Endothelial cell of umbilical vein (primary cell): ENCODE measurements around the gene RALGPS1. TPM values are rescaled to one million over a fixed set of nuclear protein-coding genes. Genes with fewer than 3 reads are reported as not detected.

Experiments used
- BruUV-seq: library from RNA; stranded (reverse); fragments of 400-500 nt; replicated peaks from 2 replicates; lab custom pipeline; 2021; lab: Mats Ljungman, UMichigan
- CTCF ChIA-PET: fragments of 300-600, 350-600 bp; sonication (Branson Sonifier 250); formaldehyde crosslinking; loops from one replicate; lab custom pipeline; 2021; ENCODE audit warnings: antibody characterized with exemption, inconsistent platforms; lab: Charles Lee
- POLR2A ChIA-PET: fragments of 300-600, 350-600 bp; sonication (Branson Sonifier 250); formaldehyde crosslinking; loops from one replicate; lab custom pipeline; 2021; ENCODE audit warnings: antibody characterized with exemption, inconsistent platforms; lab: Charles Lee
- DNase-seq: peaks from one replicate; pipeline ENCODE4 v3.0.0-alpha.2; 2011; ENCODE audit warnings: low read depth, low spot score
- FAIRE-seq: peaks from 2 replicates; lab custom pipeline; 2011; peaks lifted over from hg19 to GRCh38; lab: Jason Lieb, UNC
- H2AFZ ChIP-seq: 2 replicates; pipeline ENCODE4 v1.6.0; 2012; ENCODE audit warnings: low read depth, low read length, control low read depth, inconsistent platforms
- H3K27ac ChIP-seq: 2 replicates; pipeline ENCODE4 v1.5.1; 2011; ENCODE audit warnings: low read depth, mild to moderate bottlenecking, control low read depth, low read length, moderate library complexity; ENCODE audit not compliant: insufficient read depth
- H3K27me3 ChIP-seq, 2 experiments: 2 replicates each; pipeline versions ENCODE4 v1.6.0 to v1.6.1; 2011; ENCODE audit warnings: low read length in 2 of 2, mixed read lengths in 1 of 2; ENCODE audit not compliant: control insufficient read depth in 2 of 2, insufficient read depth in 2 of 2
- H3K36me3 ChIP-seq, 2 experiments: 2 replicates in 1 of 2; 3 replicates in 1 of 2; pipeline ENCODE4 v1.5.1; 2011; ENCODE audit warnings: low read length in 2 of 2, mild to moderate bottlenecking in 1 of 2, moderate library complexity in 1 of 2; ENCODE audit not compliant: control insufficient read depth in 2 of 2, insufficient read depth in 2 of 2; ENCODE audit errors: extremely low read depth in 1 of 2
- H3K4me1 ChIP-seq: 3 replicates; pipeline ENCODE4 v1.5.1; 2011; ENCODE audit warnings: mild to moderate bottlenecking, low read length; ENCODE audit not compliant: control insufficient read depth, insufficient read depth; ENCODE audit errors: extremely low read depth
- H3K4me2 ChIP-seq: 2 replicates; pipeline ENCODE4 v1.6.1; 2011; ENCODE audit warnings: low read length, control low read depth, mixed read lengths; ENCODE audit not compliant: insufficient read depth
- H3K4me3 ChIP-seq, 3 experiments: fragments of 200-600 bp in 1 of 3; sonication (generic), shearing (Covaris generic) in 1 of 3; replicated peaks in 1 of 3; 2 replicates each; pipeline ENCODE4 v1.5.1; 2011 to 2016; ENCODE audit warnings: control low read depth in 3 of 3, low read length in 3 of 3, mild to moderate bottlenecking in 2 of 3, inconsistent platforms in 1 of 3, low read depth in 1 of 3, moderate library complexity in 1 of 3; ENCODE audit not compliant: insufficient read depth in 1 of 3
- H3K79me2 ChIP-seq: 2 replicates; pipeline ENCODE4 v1.6.0; 2012; ENCODE audit warnings: low read length, inconsistent platforms; ENCODE audit not compliant: control insufficient read depth, insufficient read depth
- H3K9ac ChIP-seq: replicated peaks from 2 replicates; pipeline ENCODE3; 2011; ENCODE audit warnings: low read length, control low read depth; ENCODE audit not compliant: insufficient read depth; ENCODE audit errors: extremely low read depth
- H3K9me1 ChIP-seq: replicated peaks from 3 replicates; pipeline ENCODE4 v1.6.0; 2011; ENCODE audit warnings: mild to moderate bottlenecking, low read length; ENCODE audit not compliant: control insufficient read depth, insufficient read depth; ENCODE audit errors: extremely low read depth
- H3K9me3 ChIP-seq: replicated peaks from 2 replicates; pipeline ENCODE4 v1.5.1; 2012; ENCODE audit warnings: low read length, inconsistent platforms; ENCODE audit not compliant: control insufficient read depth, insufficient read depth
- H4K20me1 ChIP-seq: replicated peaks from 2 replicates; pipeline ENCODE3; 2011; ENCODE audit warnings: mild to moderate bottlenecking, low read length; ENCODE audit not compliant: control insufficient read depth, insufficient read depth; ENCODE audit errors: extremely low read depth
- EZH2 ChIP-seq: IDR thresholded peaks from 2 replicates; pipeline ENCODE4 v1.6.1; 2012; ENCODE audit warnings: borderline replicate concordance, low read depth, mild to moderate bottlenecking, moderate library complexity, low read length, inconsistent platforms; ENCODE audit not compliant: severe bottlenecking
- FOS ChIP-seq: IDR thresholded peaks from 2 replicates; pipeline ENCODE4 v1.6.1; 2011; ENCODE audit warnings: mild to moderate bottlenecking, low read length, moderate library complexity, borderline replicate concordance; ENCODE audit not compliant: insufficient read depth
- GATA2 ChIP-seq: IDR thresholded peaks from 2 replicates; pipeline ENCODE4 v1.7.0; 2011; ENCODE audit warnings: low read depth, mild to moderate bottlenecking, moderate library complexity, mixed read lengths, low read length; ENCODE audit not compliant: insufficient read length, insufficient read depth
- JUN ChIP-seq: IDR thresholded peaks from 2 replicates; pipeline ENCODE4 v1.6.1; 2011; ENCODE audit warnings: borderline replicate concordance, low read depth; ENCODE audit not compliant: insufficient read length, insufficient read depth
- MAX ChIP-seq: IDR thresholded peaks from 2 replicates; pipeline ENCODE4 v1.6.1; 2011; ENCODE audit not compliant: insufficient read depth, insufficient read length
- MYC ChIP-seq: IDR thresholded peaks from one replicate; pipeline ENCODE4 v1.6.1; 2011; ENCODE audit warnings: mild to moderate bottlenecking, low read depth, low read length
- POLR2A ChIP-seq: IDR thresholded peaks from 2 replicates; pipeline ENCODE4 v1.6.1; 2012; ENCODE audit warnings: low read depth, mild to moderate bottlenecking, control low read depth, low read length
- POLR2AphosphoS5 ChIP-seq: IDR thresholded peaks from 2 replicates; pipeline ENCODE4 v1.6.1; 2012; ENCODE audit warnings: low read depth, mild to moderate bottlenecking, control low read depth, low read length, moderate library complexity; ENCODE audit not compliant: insufficient read depth
- dilution Hi-C: fragments of 300-500 bp; cut with MboI; formaldehyde crosslinking; loops from one replicate; pipeline ENCODE4 v1.15.0; 2019; ENCODE audit warnings: low sequenced_read_pairs; ENCODE audit not compliant: extremely low pct_ligation_motif_present
- intact Hi-C: fragments of 100-400 bp; cut with micrococcal nuclease; formaldehyde crosslinking; loops from one replicate; pipeline ENCODE4 v1.10.0; 2022
- polyA plus RNA-seq, 4 experiments: library from polyadenylated mRNA; depleted of rRNA in 3 of 4; stranded (reverse) in 3 of 4; unstranded in 1 of 4; fragments of >200 nt; gene quantifications; 2 replicates each; pipeline versions ENCODE4 v1.2.1 to v1.2.3, GENCODE V29; 2011 to 2012; ENCODE audit warnings: missing spikeins in 1 of 4
- total RNA-seq: library from RNA; stranded (reverse); gene quantifications from 2 replicates; pipeline ENCODE4 v1.2.3, GENCODE V29; 2021
- TF ChIP-seq, protein P1 (sequence below), 2 donors: IDR thresholded peaks; 1 replicate in 1 of 2; 2 replicates in 1 of 2; pipeline ENCODE4 v1.5.1; 2011; ENCODE audit warnings: low read length in 2 of 2, mild to moderate bottlenecking in 2 of 2, moderate library complexity in 2 of 2, control low read depth in 1 of 2, inconsistent platforms in 1 of 2, low read depth in 1 of 2; ENCODE audit not compliant: insufficient read depth in 1 of 2; ENCODE audit errors: extremely low read depth in 1 of 2

Gene RALGPS1
- total and polyA plus RNA-seq, 2 donors (not counting 3 experiments of a cell fraction or from before 2014, with no cell fraction given), result 3.8 to 5.5 TPM

- H3K4me2 ChIP-seq, result no peak overlapping the region
- H2AFZ ChIP-seq, result no peak overlapping the region
- no peak overlapping the region for H3K9ac ChIP-seq
- TF ChIP-seq FOS (no peak), MYC (no peak), POLR2AphosphoS5 (no peak), MAX (no peak), POLR2A (no peak), GATA2 (no peak), JUN (no peak), EZH2 (no peak)
- TF ChIP-seq, protein P1, sequence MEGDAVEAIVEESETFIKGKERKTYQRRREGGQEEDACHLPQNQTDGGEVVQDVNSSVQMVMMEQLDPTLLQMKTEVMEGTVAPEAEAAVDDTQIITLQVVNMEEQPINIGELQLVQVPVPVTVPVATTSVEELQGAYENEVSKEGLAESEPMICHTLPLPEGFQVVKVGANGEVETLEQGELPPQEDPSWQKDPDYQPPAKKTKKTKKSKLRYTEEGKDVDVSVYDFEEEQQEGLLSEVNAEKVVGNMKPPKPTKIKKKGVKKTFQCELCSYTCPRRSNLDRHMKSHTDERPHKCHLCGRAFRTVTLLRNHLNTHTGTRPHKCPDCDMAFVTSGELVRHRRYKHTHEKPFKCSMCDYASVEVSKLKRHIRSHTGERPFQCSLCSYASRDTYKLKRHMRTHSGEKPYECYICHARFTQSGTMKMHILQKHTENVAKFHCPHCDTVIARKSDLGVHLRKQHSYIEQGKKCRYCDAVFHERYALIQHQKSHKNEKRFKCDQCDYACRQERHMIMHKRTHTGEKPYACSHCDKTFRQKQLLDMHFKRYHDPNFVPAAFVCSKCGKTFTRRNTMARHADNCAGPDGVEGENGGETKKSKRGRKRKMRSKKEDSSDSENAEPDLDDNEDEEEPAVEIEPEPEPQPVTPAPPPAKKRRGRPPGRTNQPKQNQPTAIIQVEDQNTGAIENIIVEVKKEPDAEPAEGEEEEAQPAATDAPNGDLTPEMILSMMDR (IDR thresholded peaks at IDR 0.05; ENCODE audit: extremely low read depth in 1 of 2, insufficient read depth in 1 of 2, low read depth in 1 of 2, low read length in 2 of 2), result no peak
- H3K36me3 ChIP-seq, result no peaks in the 10 kb centered on the region
- H3K79me2 ChIP-seq, result no peaks in the 10 kb centered on the region
- DNase-seq, result no peak
- intact Hi-C loops, result no loop called here
- H3K4me1 ChIP-seq, result no peaks in the 10 kb centered on the region
- ChIA-PET POLR2A (no interaction called here), CTCF (no interaction called here)
- FAIRE-seq, result no peak
- H3K4me3 ChIP-seq, result no peak overlapping the region
- dilution Hi-C loops, result no loop called here
- H4K20me1 ChIP-seq, result no peaks in the 10 kb centered on the region
- no TSS peak for BruUV-seq
- no peaks in the 10 kb centered on the region for H3K9me3 ChIP-seq
- H3K27ac ChIP-seq, result no peak overlapping the region
- H3K27me3 ChIP-seq, result peaks cover 5 to 16% of the 10 kb centered on the region in 2 experiments
- no peaks in the 10 kb centered on the region for H3K9me1 ChIP-seq
Observed at GRCh38 chr9:126933334-126933980, 18.9 kb downstream of the RALGPS1 start.
